Daoy (cell line): Measurements from ENCODE around the gene FRZB. TPM values are rescaled to one million over a fixed set of nuclear protein-coding genes. Genes with fewer than 3 reads are reported as not detected.

ENCODE experiments used
- DNase-seq: peaks from one replicate; pipeline ENCODE4 v3.0.0-alpha.2; 2015; ENCODE audit warnings: low read depth
- total RNA-seq: library from RNA; depleted of rRNA; stranded (reverse); fragments of >200 nt; shearing (Covaris generic); gene quantifications from 2 replicates; pipeline ENCODE4 v1.2.3, GENCODE V29; 2014; rRNA removed

FRZB gene
- total RNA-seq, 1 experiment from 2014 or later, result not detected

DNA sequence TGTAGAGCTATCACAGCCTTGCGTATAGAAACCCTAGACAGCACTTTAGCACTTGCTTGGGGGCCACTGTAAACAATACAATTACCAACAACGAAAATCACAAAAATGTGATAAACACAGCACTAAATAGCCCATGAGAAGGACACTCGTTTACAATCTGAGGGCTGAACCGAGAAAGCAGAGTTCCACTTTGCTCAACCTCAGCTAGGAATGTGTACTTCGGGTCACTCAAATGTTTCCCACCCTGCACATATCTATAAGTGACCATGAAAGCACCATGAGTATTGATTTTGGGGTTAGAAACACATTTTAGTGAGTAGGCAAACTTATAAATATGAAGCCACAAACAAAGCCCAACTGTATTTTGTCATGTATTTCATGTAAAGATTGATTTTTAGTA is 62.3 kb downstream of the FRZB start:
- DNase-seq, result no peak

DNA sequence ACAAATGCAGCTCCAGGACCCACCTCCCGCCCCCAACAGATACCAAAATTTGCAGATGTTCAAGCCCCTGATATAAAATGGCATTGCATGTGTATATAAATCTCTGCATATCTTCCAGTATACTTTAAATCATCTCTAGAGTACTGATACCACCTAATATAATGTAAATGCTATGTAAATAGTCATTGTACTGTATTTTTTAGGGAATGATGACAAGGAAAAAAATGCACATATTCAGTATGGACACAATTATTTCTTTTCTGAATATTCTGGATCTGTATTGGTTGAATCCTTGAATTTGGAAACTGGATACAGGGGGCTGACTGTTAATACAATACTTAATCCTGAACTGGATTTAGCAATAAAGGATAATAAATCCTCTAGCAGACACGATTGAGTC is 67.7 kb downstream of the FRZB start:
- no peak for DNase-seq

DNA sequence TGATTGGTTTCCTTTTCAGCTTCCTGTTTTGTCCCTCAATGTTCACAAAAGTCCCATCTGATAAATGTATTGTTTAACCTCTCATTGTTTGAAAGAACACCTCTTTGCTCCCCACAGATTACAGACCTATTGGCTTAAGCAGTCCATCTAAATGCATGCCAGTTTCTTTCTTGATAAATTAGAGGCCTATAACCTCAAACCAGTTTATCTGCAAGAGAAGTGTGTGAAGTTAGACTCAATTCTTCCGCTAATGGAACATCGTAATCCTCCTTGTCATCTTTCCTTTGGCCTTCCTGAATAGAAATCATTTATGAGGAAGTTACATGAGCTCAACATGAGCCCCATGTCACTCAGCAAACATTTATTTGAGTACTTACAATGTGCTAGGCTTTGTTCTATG is 74.0 kb downstream of the FRZB start:
- DNase-seq, result no peak

DNA sequence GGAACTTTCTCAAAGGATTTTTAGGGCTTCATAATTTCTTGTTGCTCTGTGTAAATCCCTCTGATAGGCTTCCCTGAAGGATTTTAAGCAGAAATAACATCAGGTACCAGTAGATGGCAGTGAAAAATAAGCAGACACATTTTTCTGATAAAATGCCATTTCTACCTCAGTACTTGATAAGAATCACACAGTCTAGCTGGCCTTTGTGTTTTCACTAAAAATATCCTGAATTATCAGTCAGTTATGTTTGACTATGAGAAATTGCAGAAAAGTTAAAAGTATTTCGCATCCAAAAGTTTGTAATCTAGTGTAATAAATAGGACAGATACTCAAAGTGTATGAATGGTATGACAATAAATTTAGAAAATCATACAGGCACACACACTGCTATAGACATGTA is 81.7 kb downstream of the FRZB start:
- no peak for DNase-seq

DNA sequence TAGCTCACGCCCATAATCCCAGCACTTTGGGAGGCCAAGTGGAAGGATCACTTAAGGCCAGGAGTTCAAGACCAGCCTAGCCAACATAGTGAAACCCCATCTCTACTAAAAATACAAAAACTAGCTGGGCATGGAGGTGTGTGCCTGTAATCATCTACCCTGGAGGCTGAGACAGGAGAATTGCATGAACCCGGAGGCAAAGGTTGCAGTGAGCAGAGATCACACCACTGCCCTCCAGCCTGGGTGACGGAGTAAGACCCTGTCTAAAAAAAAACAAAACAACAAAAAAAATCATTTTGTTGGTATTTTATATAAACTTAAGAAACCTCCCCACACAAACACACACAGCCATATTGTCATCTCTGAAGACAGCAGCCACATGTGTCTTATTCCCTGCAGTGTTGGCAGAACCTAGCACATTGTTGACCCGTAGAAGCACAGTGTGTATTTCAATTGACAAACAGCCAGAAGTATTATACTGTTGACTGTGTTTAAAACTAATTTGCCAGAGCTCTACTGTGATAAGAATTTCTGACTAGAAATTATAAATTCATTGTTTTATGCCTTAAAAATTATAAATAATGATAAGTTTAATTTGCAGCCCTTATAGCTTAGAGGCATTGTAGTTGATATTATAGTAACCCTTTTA is 82.3 kb downstream of the FRZB start:
- DNase-seq, result no peak

Other genes starting within 250 kb of the FRZB start
- 57.9 and 82.8 TPM in 2 replicates for gene DNAJC10, start 150.4 kb downstream of the FRZB start, total RNA-seq
- gene NCKAP1, start 171.8 kb upstream of the FRZB start, total RNA-seq, result 75.5 and 76.1 TPM in 2 replicates
- gene DUSP19, start 212.1 kb upstream of the FRZB start, total RNA-seq, result 1.9 and 2.5 TPM in 2 replicates